Mesothelial cell of epicardium (in vitro differentiated cells): ENCODE measurements around the gene ENPP3. TPM values are rescaled to one million over a fixed set of nuclear protein-coding genes. Genes with fewer than 3 reads are reported as not detected.

Experiments used
- DNase-seq, 2 experiments: peaks; one replicate each; pipeline ENCODE4 v3.0.0; 2021; ENCODE audit warnings: low spot score in 2 of 2; ENCODE audit not compliant: unreplicated experiment in 2 of 2
- H3K27ac Mint-ChIP-seq: 2 replicates; pipeline ENCODE4 v1.8.0; 2021; ENCODE audit warnings: mixed read lengths
- H3K27me3 Mint-ChIP-seq: 2 replicates; pipeline ENCODE4 v1.8.0; 2021; ENCODE audit warnings: low read depth, mixed read lengths
- H3K36me3 Mint-ChIP-seq: 2 replicates; pipeline ENCODE4 v1.8.0; 2021; ENCODE audit warnings: mixed read lengths
- H3K4me1 Mint-ChIP-seq: 2 replicates; pipeline ENCODE4 v1.8.0; 2021; ENCODE audit warnings: mixed read lengths
- H3K4me3 Mint-ChIP-seq: 2 replicates; pipeline ENCODE4 v1.8.0; 2021; ENCODE audit warnings: mild to moderate bottlenecking, moderate library complexity, mixed read lengths
- H3K9me3 Mint-ChIP-seq: 2 replicates; pipeline ENCODE4 v1.8.0; 2021; ENCODE audit warnings: mixed read lengths
- total RNA-seq: library from RNA; stranded (reverse); gene quantifications from 3 replicates; pipeline ENCODE4 v1.2.1, GENCODE V29; 2021
- TF ChIP-seq, protein P1 (sequence below): fragments of 200-600 bp; sonication (generic); IDR thresholded peaks from one replicate; pipeline ENCODE4 v1.5.0; 2021; ENCODE audit warnings: antibody characterized with exemption; ENCODE audit not compliant: unreplicated experiment

ENPP3 gene
- total RNA-seq, 1 donor from 2014 or later = 0.89 TPM

GRCh38 chr6:131685266-131685780 lies 48.2 kb downstream of the ENPP3 start:
- Mint-ChIP-seq H3K9me3 (no peaks in the 10 kb centered on the region), H3K27me3 (no peaks in the 10 kb centered on the region), H3K4me3 (no peak overlapping the region), H3K4me1 (no peaks in the 10 kb centered on the region), H3K27ac (no peak overlapping the region), H3K36me3 (no peaks in the 10 kb centered on the region)
- DNase-seq = no peak
- TF ChIP-seq, protein P1, sequence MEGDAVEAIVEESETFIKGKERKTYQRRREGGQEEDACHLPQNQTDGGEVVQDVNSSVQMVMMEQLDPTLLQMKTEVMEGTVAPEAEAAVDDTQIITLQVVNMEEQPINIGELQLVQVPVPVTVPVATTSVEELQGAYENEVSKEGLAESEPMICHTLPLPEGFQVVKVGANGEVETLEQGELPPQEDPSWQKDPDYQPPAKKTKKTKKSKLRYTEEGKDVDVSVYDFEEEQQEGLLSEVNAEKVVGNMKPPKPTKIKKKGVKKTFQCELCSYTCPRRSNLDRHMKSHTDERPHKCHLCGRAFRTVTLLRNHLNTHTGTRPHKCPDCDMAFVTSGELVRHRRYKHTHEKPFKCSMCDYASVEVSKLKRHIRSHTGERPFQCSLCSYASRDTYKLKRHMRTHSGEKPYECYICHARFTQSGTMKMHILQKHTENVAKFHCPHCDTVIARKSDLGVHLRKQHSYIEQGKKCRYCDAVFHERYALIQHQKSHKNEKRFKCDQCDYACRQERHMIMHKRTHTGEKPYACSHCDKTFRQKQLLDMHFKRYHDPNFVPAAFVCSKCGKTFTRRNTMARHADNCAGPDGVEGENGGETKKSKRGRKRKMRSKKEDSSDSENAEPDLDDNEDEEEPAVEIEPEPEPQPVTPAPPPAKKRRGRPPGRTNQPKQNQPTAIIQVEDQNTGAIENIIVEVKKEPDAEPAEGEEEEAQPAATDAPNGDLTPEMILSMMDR = no peak

- TF ChIP-seq, protein P1 = no peak
- no peaks in the 10 kb centered on the region for H3K27me3 Mint-ChIP-seq
- H3K4me3 Mint-ChIP-seq = no peak overlapping the region
- no peaks in the 10 kb centered on the region for H3K36me3 Mint-ChIP-seq
- H3K27ac Mint-ChIP-seq = no peak overlapping the region
- H3K4me1 Mint-ChIP-seq = no peaks in the 10 kb centered on the region
- no peak for DNase-seq
- H3K9me3 Mint-ChIP-seq = no peaks in the 10 kb centered on the region
Measured at GRCh38 chr6:131687022-131687421, 49.9 kb downstream of the ENPP3 start.

GRCh38 chr6:131688286-131688685 lies 51.2 kb downstream of the ENPP3 start:
- TF ChIP-seq, protein P1 = no peak
- Mint-ChIP-seq H3K4me3 (no peak overlapping the region), H3K4me1 (no peaks in the 10 kb centered on the region), H3K36me3 (no peaks in the 10 kb centered on the region), H3K27me3 (no peaks in the 10 kb centered on the region), H3K9me3 (no peaks in the 10 kb centered on the region), H3K27ac (no peak overlapping the region)
- DNase-seq = no peak

- Mint-ChIP-seq H3K36me3 (no peaks in the 10 kb centered on the region), H3K27ac (no peak overlapping the region), H3K9me3 (no peaks in the 10 kb centered on the region), H3K4me1 (peaks cover 4% of the 10 kb centered on the region), H3K4me3 (no peak overlapping the region), H3K27me3 (no peaks in the 10 kb centered on the region)
- TF ChIP-seq, protein P1 = no peak
- DNase-seq = no peak
Measured at GRCh38 chr6:131692031-131692430, 54.9 kb downstream of the ENPP3 start.

- H3K27ac Mint-ChIP-seq = no peak overlapping the region
- no peaks in the 10 kb centered on the region for H3K9me3 Mint-ChIP-seq
- peaks cover 4% of the 10 kb centered on the region for H3K4me1 Mint-ChIP-seq
- TF ChIP-seq, protein P1 = no peak
- no peaks in the 10 kb centered on the region for H3K27me3 Mint-ChIP-seq
- DNase-seq = no peak
- no peaks in the 10 kb centered on the region for H3K36me3 Mint-ChIP-seq
- no peak overlapping the region for H3K4me3 Mint-ChIP-seq
Measured at GRCh38 chr6:131692589-131692988, 55.5 kb downstream of the ENPP3 start.

- Mint-ChIP-seq H3K36me3 (no peaks in the 10 kb centered on the region), H3K27ac (no peak overlapping the region), H3K9me3 (no peaks in the 10 kb centered on the region), H3K27me3 (no peaks in the 10 kb centered on the region), H3K4me1 (peaks cover 4% of the 10 kb centered on the region), H3K4me3 (no peak overlapping the region)
- no peak for DNase-seq
- TF ChIP-seq, protein P1 = no peak
Measured at GRCh38 chr6:131693384-131693783, 56.3 kb downstream of the ENPP3 start.
